GM18867 (cell line): ENCODE data around the gene SWI5.

Experiments
- ATAC-seq: cut with Tn5 transposase; IDR thresholded peaks from one replicate; pipeline ENCODE4 v1.9.1; 2021; ENCODE audit warnings: mild to moderate bottlenecking, moderate library complexity; ENCODE audit not compliant: unreplicated experiment

SWI5 gene

GRCh38 chr9:128250839-128251731 lies 25.0 kb upstream of the SWI5 start:
- peak; percentile 4 for ATAC-seq

- no peak for ATAC-seq
Observed at GRCh38 chr9:128251732-128252100, 24.4 kb upstream of the SWI5 start.

- no peak for ATAC-seq
Observed at GRCh38 chr9:128252317-128253139, 23.5 kb upstream of the SWI5 start.

DNA sequence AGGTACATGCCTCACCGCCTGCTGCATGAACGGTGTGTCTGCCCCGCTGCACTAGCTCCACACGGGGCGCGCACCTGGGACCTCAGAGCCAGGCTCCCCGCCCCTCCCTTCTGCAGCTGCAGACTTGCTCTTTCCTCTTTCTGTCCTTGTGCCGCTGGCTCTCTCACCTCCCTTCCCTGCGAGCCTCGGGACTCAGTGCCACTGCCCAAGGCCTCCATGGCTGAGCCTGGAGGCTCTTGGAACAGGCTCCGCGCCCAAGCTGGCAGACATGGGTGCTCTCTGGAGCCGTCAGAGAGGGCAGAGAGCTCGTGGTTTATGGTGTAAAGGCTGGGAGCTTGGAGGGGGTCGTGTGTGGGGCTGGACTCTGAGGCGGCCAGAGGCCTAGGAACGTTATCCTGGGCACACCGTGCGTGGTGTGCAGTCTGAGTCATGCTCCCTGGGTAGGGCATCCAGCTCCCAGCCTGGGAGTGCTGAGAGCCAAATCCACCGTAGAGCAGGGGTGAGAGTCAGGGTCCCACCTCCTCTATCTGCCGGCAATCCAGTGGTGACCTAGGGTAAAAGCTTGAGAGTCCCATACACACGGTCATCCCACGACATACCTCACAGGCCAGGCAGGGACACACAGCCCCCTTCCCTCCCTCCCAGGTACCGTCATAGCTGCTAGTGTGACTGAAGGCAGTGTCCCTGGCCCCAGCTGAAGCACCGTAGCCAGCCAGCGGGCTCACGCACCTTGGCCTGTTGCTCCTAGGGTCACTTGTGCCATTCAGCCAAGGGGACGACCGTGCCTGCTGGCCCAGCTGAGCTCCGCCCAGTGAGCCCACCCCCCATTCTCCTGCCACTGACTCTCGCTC lies 22.7 kb upstream of the SWI5 start:
- no peak for ATAC-seq

- ATAC-seq: no peak
Observed at GRCh38 chr9:128253991-128254346, 22.1 kb upstream of the SWI5 start.

DNA sequence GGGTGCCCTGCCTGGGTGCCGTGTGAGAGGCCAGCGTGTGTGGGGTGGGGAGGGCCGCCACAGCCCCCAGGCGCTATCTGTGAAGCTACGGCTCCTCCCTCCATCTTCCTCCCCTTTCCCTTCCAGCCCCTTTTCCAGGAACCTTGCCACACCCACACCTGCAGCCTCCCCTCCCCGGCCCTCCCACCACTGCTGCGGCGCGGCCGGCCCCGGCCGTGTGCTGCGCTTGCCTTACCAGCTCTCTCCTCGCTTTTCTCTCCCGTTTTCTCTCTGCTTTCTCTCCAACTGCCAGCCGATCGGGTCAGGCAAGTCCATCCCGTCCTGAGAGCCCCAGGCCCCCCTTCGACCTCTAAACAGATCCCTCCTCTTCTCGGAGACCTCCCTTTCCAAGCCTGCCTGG lies 21.7 kb upstream of the SWI5 start:
- ATAC-seq: no peak

DNA sequence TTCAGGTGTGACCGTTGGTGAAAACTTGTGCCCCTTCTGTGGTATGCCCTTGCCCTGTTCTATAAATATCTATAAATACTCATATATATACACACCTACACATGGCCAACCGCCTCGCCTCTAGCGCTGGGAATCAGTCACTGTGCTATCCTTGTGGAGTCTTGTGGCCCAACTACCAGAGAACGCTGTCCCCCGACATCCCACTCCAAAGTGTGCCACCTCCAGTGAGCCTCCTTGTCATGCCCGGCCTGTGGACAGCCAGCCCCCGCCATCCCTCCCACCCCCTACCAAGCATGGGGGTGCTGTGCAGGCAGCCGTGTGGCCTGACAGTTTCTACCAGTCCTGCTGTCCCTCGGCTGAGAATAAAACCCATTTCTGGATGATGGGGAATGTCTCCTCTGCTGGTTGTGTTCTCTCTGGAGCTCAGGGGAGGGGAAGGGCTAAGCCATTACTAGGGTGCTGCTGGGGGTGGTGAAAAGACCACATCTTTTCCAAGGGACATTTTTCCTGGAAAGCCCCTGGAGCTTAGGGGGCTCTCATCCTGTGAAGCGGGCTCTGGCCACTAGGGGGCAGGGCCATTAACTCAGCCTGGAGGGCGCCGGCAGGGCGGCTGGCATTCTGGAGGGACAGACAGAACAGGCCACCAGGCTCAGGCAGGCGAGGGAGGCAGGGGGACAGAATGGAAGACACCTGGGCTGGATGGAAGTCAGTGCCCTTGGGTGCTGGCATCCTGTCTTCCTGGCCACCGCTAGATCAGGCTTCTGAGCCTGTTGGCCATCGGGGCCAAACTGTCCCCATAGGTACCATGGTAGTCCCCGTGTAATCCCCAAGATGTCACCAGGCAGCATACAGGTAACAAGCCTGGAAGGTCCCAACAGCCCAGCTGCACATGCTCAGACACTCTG lies 21.0 kb upstream of the SWI5 start:
- no peak for ATAC-seq

- no peak for ATAC-seq
Observed at GRCh38 chr9:128257086-128257825, 18.8 kb upstream of the SWI5 start.

GRCh38 chr9:128257907-128258306 lies 18.2 kb upstream of the SWI5 start:
- no peak for ATAC-seq

DNA sequence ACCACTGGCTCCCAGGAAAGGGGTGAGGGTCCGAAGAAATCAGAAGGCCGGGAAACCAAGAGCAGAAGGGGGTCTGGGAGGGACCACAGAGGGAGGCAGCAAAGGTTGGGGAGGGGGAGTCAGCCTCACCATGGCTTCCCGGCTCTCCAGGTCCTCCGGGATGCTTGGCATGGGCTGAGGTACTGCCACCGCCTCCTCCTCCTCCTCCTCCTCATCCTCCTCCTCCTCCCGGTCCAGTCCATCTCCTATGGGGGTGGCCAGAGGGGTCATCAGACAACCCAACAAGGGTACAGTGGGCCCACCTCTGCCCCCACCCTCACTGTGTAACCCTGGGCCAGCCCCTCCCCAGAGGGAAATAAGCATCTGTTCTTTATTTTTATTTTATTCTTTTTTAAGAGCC lies 17.8 kb upstream of the SWI5 start:
- ATAC-seq: no peak

DNA sequence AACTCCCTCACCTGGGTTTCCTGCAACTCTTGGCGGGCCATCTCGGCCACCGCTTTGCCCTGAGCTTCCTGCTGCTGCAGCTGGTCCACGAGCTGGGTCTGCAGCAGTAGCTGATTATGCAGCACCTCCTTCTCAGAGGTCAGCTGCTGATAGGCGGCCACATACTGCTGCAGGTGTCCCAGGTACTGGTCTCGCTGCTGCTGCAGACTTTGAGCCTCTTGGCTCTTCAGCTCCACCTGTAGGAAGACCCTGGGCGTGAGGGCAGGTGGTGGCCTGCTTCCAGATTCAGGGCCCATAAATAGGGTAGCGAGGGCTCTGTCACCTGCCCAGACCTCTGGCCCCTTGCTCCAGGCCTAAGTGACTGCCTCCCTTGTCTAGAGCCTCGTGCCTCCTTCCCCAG lies 16.9 kb upstream of the SWI5 start:
- ATAC-seq: no peak

DNA sequence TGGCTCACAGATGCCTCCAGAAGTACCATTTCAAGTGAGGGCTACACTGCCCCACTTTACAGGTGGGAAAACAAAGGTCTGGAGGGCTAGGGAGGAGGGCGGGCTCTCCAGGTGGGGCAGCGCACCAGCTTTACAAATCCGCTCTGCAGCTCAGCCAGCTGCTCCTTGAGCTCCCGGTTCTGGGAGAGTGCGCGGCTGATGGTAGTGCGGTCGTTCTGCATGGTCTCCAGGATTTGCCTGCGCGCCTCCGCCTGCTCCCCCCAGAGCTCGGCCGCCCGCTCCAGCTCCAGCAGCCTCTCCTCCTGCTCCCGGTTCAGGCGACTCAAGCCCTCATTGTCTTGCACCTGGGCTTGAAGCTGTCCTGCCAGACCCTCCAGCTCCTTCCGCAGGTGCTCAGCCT lies 15.7 kb upstream of the SWI5 start:
- ATAC-seq: no peak

DNA sequence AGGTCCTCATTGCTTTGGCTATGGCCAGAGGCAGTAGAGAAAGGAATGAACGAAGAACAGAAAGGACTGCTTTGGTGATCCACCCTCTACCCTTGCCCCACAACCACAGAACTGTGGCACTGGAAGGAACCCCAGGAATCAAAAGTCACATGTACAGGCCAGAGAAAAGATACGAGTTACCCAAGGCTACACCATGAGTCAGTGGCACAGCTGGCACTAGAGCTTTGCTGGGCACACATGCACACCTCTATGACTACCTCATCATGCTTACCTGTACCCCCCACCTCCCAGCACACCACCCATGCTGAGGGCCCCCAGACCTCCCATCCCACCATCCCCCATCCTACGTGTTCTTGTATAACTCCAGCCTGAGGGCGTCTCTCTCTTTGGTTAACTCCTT lies 13.4 kb upstream of the SWI5 start:
- no peak for ATAC-seq

DNA sequence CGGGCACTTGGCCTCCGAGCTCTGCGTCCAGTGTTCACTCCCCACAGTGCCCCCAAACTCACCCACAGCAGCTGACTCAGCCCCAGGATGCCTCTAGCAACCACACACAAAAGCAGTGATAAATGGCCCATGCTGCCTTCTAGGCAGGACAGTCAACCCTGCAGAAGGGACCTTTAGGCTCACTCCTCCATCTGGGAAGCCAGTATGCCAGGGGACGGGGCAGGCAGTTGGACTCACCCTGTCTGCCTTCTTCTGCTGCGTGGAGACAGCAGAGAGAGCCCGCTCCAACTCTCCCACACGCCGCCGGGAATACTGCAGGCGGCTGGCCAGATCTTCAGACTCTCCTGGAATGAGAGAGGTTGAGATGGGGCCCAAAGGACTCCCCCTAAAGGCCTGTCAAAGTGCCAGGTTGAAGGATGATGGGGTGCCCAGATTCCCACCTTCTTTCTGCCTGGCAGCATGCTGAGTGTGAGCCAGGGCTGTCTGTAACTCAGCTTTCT lies 10.7 kb upstream of the SWI5 start:
- no peak for ATAC-seq

GRCh38 chr9:128266868-128267590 lies 9.0 kb upstream of the SWI5 start:
- no peak for ATAC-seq

DNA sequence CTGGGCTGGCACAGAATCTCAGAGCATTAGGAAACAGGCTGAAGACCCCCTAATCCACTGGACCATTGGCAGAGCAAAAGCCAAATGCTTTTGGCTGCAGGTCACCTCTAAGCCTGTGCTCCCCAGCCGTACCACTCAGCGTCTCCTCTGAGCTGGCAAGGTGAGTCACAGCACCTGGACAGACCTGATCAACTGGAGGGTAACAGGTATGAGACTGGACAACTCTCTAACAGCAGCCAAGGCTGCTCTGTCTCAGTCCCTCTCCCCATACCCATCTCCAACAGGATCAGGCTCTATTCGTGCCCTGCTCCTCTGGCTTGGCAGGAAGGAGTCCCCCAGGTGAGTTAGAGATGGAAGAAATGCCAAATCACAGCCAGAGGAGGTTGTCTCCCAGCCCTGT lies 5.0 kb upstream of the SWI5 start:
- ATAC-seq: no peak

DNA sequence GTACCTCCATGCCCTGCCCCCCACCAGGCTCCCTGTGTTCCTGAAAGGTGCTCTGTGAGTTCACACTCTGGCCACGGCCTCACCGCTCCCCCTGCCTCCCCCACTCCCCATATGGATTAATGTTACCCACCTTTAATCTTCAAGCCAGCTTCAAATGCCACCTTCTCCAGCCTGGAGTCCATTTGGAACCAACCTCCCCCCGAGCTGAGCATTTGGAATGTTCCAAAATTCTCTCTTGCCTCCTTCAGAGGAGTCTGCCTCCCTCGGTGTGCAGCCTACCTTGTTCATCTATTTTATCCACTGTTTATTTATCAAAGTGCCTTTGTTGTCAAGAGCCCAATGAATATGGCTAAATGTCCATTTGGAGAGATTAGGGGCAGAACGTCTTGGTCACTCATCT lies 4.6 kb upstream of the SWI5 start:
- ATAC-seq: no peak

- ATAC-seq: no peak
Observed at GRCh38 chr9:128274245-128274644, 1.8 kb upstream of the SWI5 start.
